ENCODE measurements around the gene POLN.

DNA sequence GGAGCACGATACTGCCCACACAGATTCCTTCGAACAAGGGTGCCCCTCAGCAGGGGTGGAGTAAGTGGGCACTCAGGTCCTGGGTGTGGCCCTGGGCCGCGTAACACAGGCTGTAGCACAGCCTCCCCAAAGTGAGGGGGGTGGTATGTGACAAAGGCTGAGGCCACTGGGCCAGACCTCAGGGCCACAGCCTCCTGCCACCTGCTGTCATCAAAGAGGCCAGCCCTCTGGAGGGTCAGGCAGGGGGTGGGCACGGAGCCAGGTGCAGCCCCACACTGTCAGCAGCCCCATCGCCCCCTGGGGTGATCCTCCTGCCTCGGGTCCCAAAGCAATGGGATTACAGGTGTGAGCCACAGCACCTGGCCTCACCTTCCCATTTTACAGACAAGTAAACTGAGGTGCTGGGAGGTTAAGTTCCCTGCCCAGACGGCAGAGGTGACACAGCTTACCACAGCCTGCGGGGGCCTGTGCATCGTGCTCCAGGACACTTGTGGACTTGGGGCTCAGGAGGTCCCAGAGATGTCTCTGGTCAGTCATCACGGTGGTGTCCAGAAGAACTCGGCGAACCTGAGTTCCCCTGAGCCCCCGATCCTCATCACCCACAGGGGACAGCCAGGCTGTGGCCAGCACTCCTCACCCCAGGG lies 47.5 kb upstream of the POLN start:
- TF ChIP-seq, protein P1, sequence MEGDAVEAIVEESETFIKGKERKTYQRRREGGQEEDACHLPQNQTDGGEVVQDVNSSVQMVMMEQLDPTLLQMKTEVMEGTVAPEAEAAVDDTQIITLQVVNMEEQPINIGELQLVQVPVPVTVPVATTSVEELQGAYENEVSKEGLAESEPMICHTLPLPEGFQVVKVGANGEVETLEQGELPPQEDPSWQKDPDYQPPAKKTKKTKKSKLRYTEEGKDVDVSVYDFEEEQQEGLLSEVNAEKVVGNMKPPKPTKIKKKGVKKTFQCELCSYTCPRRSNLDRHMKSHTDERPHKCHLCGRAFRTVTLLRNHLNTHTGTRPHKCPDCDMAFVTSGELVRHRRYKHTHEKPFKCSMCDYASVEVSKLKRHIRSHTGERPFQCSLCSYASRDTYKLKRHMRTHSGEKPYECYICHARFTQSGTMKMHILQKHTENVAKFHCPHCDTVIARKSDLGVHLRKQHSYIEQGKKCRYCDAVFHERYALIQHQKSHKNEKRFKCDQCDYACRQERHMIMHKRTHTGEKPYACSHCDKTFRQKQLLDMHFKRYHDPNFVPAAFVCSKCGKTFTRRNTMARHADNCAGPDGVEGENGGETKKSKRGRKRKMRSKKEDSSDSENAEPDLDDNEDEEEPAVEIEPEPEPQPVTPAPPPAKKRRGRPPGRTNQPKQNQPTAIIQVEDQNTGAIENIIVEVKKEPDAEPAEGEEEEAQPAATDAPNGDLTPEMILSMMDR (IDR thresholded peaks at IDR 0.05) = no peak
- TF ChIP-seq POLR2A (IDR thresholded peaks at IDR 0.05) = no peak

Measured in uterus (tissue), 2 donors.